GM11168 (cell line): ENCODE measurements around the gene RAD51B.

ENCODE experiments used
- in situ Hi-C: fragments of 300-500 bp; cut with MboI; formaldehyde crosslinking; loops from one replicate; pipeline ENCODE4 v1.12.0; 2022; ENCODE audit warnings: low sequenced_read_pairs; ENCODE audit not compliant: unreplicated experiment

Gene RAD51B

DNA sequence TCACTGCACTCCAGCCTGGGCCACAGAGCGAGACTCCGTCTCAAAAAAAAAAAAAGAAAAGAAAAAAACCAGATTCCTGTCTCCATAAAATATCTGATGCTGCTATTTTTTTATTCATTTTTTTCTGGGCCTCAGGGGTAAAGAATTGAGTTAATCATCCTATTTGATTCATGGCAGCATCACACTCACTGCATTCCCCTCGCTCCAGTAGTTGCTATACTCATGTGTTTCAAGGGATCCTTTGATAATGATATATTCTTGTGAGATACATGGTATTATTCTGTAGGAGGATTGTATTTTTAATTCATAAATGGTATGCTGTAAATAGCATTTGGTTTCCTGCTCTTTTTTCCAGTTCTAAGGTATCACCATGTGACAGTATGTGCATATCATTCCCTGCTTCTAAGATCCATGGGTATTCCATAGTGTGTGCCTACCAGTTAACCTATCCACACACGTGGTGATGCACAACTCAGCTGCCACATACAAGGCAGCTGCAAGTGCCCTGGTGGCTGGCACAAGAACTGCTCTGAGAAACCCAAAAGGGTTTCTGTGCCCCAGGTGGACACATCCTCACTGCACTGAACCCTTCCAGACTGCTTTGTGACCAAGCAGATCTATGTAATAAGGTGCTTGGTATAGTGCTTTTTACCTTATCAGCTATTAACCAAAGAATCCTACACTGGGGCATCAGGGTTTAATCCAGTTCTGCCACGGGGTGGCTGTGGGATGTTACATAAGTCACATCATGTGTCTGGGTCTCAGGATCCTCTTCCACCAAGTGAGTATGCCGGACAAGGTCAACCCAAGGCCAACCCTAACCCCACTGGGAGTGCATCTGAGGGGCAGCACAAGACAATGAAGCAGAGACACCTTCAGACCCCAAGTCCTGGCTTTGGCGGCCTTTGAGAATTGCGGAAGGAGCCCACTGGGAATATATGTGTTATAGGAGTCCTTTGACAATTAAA, 898.7 kb downstream of the RAD51B start:
- in situ Hi-C loops: no loop called here

DNA sequence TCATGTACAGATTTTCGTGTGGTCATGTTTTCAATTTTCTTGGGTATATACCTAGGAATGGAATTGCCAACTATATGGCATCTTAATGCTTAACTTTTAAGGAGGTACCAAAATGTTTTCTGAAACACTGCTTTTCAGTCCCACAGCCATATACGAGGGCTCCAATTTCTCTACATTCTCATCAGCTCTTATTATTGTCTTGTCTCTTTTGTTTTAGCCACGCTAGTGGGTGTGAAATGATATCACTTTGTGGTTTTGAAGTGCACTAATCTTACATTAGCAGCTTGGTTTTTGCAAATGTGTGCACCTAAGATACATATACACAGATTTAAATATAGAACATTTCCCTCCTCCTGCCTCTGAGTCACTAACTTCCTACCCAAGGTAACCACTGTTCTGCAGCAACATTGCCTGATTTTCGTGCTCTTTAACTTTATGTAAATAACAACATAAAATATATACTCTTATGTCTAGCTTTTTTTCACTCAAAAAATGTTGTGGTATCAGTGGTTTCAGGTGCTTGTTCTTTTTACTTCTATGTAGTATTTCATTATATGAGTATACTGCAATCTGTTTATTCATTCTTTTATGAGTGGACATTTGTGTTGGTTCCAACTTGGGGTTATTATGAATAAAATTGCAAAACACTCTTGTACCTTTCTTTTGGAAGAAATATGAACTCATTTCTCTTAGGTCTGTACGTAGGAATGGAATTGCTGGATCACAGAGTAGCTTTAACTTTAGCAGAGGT, 900.2 kb downstream of the RAD51B start:
- in situ Hi-C loops: no loop called here

GRCh38 chr14:68722186-68722585, 902.6 kb downstream of the RAD51B start:
- in situ Hi-C loops: no loop called here

- in situ Hi-C loops: no loop called here
These were observed 903.5 kb downstream of the RAD51B start for GRCh38 chr14:68722968-68723566.

- in situ Hi-C loops: no loop called here
These were observed 904.3 kb downstream of the RAD51B start for GRCh38 chr14:68723808-68724268.

- in situ Hi-C loops: no loop called here
These were observed 905.3 kb downstream of the RAD51B start for GRCh38 chr14:68724914-68725313.

DNA sequence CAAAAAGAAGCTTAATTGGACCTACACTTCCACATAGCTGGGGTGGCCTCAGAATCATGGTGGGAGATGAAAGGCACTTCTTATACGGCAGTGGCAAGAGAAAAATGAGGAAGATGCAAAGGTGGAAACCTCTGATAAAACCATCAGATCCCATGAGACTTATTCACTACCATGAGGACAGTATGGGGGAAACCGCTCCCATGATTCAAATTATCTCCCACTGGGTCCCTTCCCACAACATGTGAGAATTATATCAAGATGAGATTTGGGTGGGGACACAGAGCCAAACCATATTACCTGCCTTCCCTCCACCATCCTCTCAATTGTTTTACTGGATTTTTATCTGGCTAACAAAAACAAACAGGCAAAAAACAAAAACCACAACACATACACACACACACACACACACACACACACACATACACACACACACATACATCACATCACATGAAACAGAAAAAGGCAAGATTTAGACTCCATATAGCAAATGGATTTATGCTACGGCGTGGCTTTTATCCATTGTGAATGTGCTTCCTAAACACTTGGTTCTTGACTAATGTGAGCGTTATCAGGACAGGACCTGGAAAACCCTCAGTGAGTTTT, 906.6 kb downstream of the RAD51B start:
- in situ Hi-C loops: no loop called here

DNA sequence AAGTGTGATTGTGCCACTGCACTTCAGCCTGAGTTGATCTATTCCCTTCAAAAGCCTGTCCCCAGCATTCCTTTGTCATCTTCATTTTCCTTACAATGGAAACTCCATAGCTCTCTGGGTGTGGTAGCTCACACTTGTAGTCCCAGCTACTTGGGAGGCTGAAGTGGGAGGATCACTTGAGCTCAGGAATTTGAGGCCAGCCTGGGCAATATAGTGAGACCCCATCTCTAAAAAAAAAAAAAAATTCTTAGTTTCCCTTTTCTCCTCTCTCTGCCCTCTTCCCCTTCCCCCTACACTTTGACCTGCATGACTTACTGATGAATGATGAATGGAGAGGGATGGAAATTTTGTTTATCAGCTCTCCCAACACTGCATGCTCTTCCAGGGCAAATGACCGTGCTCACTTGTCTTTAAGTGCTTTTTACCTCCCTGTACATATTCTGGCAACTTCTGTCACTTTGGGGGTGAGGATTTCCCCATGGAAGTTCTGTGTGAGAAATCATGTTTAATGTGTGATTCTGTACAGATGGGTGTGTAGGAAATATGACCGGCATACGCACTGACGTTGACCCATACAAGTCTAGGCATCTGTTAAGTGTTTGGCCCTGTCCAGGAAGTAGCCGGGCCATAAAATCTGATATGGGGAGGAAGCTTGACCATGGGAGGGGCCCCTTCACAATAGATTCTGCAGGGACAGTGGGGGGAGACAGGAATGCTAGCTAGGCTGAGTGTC, 907.9 kb downstream of the RAD51B start:
- in situ Hi-C loops: no loop called here

DNA sequence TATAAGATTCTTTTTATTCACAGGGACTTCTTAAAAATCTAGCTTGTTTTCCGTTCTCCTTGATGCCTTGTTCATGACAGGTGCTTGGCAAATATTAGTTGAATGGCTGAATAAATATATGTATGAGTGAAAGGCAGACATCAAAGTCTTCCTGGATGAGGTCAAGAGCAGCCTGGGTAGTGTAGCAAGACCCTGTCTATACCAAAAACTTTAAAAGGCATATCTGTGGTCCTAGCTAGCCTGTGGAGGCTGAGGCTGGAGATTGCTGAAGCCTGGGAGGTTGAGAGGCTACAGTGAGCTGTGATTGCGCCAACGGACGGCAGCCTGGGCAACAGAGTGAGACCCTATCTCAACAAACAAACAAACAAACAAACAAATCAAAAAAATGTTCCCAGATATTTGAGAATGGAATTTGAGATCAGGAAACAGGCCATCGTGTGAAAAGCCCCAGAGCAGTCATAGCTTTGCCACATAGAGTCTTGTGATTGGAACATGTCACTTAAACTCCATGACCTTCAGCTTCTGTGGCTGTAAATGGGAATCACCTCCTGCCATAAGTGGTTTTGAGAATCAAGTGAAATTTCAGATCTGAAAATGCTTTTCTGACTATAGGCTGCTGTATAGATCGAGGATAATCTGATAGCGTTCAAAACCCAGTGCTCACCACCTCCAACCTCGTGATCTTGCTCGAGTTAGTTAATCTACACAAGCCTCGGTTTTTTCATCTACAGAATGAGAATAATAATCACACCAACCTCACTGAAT, 908.9 kb downstream of the RAD51B start:
- in situ Hi-C loops: no loop called here

DNA sequence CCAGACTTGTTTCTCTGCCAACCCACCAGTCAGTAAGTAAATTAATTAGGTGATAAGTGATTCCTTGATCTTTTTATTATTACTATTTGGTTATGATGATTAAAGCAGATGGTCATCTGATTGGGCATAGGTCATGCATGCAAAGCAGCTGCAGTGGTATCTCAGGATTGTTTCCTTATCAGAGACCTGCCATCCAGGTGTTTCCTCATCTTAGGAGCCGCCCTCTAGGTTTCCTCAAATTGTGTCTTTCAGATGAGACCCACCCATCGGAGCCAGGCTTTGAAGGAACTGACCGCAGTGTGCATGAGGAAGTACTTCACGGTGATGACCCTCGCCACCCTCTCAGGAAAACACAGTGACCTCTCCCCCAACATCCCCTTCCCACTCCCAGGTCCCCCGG, 910.0 kb downstream of the RAD51B start:
- in situ Hi-C loops: no loop called here

DNA sequence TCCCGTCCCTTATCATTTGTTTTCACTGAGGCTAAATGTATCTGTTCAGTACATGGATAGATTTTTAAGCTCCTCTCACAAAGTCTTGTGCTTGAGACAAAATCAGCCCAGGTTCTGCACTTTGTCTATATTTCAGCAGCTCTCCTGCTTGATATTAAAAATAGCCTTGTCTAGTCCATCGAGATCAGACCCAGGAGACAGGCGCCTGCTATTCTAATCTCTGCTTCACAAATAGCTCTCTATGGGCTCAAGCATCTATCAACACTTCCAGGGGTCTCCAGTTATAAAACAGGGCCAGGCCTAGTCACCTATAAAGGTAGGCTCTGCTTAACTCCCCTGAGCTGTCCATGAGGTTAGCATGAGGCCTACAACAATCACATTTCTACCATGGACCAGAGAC, 910.8 kb downstream of the RAD51B start:
- in situ Hi-C loops: no loop called here

- in situ Hi-C loops: no loop called here
These were observed 911.3 kb downstream of the RAD51B start for GRCh38 chr14:68730811-68731425.

- in situ Hi-C loops: no loop called here
These were observed 913.7 kb downstream of the RAD51B start for GRCh38 chr14:68733086-68733914.

DNA sequence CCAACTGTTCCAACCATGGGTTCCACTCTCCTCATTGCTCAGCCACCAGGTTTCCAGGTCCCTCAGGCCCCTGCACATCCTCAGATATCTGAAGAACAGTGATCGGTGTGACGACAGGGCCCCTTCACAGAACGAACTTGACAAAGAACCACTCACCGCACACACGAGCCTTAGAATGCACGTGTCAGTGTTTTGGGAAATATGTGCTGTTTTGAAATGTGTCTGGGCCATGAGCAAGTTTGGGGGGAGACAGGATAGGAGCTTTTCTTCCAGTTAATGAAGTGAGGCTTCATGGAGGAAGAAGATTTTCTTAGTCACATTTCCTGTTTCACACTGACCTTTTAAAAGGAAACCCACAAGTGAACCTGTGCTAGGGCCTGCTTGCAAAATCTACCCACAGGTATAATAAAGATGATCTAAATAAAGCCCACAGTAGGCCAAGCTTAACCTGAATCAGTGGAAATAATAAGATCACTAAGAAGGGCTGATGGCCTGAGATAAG, 914.7 kb downstream of the RAD51B start:
- in situ Hi-C loops: no loop called here

DNA sequence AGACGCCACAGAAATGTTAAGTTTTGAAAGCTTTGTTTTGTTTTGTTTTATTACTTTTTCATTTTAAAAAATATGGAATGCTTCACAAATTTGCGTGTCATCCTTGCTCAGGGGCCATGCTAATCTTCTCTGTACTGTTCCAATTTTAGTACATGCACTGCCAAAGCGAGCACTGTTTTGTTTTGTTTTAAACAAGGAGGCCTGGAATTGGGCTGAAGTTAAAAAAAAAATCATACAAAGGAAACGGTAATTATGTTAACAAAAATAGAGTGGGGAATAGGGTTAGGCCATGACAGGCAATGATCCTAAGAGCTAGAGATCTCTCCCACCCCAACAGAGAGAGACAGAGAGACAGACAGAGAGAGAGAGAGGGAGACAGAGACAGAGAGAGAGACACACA, 916.3 kb downstream of the RAD51B start:
- in situ Hi-C loops: no loop called here

GRCh38 chr14:68736471-68736871, 916.9 kb downstream of the RAD51B start:
- in situ Hi-C loops: no loop called here

- in situ Hi-C loops: no loop called here
These were observed 917.5 kb downstream of the RAD51B start for GRCh38 chr14:68737086-68737485.

DNA sequence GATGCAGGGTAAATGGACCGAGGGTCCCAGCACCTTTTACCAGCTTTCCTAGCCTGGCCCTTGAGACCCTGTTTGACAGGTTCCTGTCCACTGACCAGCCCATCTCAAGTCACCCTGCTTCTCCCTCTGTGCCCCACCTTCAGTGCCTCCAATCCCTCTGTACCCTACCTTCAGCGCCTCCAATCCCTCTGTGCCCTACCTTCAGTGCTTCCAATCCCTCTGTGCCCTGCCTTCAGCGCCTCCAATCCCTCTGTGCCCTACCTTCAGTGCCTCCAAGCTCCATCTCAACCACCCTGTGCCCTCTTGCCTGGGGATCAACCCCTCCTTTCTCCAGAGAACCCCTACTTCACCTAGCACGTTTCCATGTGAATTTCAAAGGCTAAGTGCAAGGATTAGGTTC, 919.0 kb downstream of the RAD51B start:
- in situ Hi-C loops: no loop called here
